Upper lobe of right lung (tissue), 1 donor: ENCODE data around the gene ALDH9A1. TPM values are rescaled to one million over a fixed set of nuclear protein-coding genes. Genes with fewer than 3 reads are reported as not detected.
"Not testable (repeated sequence)": the region's sequence is repeated elsewhere in the genome, so short reads cannot be mapped to it uniquely, and the experiment has no call there.

ENCODE experiments used
- ATAC-seq: fragments of 200-7000 bp; cut with Tn5 transposase; one replicate; pipeline ENCODE4 v1.9.1; 2020; ENCODE audit warnings: mild to moderate bottlenecking, moderate library complexity
- DNase-seq: peaks from one replicate; pipeline ENCODE4 v3.0.0-alpha.2; 2020
- H3K27ac ChIP-seq: fragments of 200-600 bp; one replicate; pipeline ENCODE4 v1.8.0; 2022
- H3K27me3 ChIP-seq: fragments of 200-600 bp; one replicate; pipeline ENCODE4 v1.8.0; 2022; ENCODE audit warnings: mild to moderate bottlenecking
- H3K36me3 ChIP-seq: fragments of 200-600 bp; one replicate; pipeline ENCODE4 v1.8.0; 2022
- H3K4me1 ChIP-seq: fragments of 200-600 bp; one replicate; pipeline ENCODE4 v1.8.0; 2022
- H3K4me3 ChIP-seq: fragments of 200-600 bp; one replicate; pipeline ENCODE4 v1.8.0; 2022; ENCODE audit warnings: mild to moderate bottlenecking
- H3K9me3 ChIP-seq: fragments of 200-600 bp; one replicate; pipeline ENCODE4 v1.8.0; 2022
- CTCF ChIP-seq: fragments of 200-600 bp; IDR thresholded peaks from one replicate; pipeline ENCODE4 v1.8.0; 2022; ENCODE audit warnings: antibody characterized with exemption
- intact Hi-C: fragments of 100-400 bp; cut with DNase I; formaldehyde crosslinking; loops from one replicate; pipeline ENCODE4 v1.11.0; 2022
- total RNA-seq: library from RNA; stranded (reverse); fragmentation: NEBNext Ultra II Directional; extraction: Animal tissue kit (Norgen Biotek cat#: 25700); gene quantifications from one replicate; pipeline ENCODE4 v1.2.1, GENCODE V29; 2021
- donor health status: DM: no; HTN: yes; CAD: no; lungs with severe emphysema.

Gene ALDH9A1
- total RNA-seq, 1 donor from 2014 or later, result 68.5 TPM

GRCh38 chr1:165683848-165684485 lies 14.4 kb downstream of the ALDH9A1 start:
- no peaks in the 10 kb centered on the region for H3K9me3 ChIP-seq

GRCh38 chr1:165680773-165681172 lies 17.6 kb downstream of the ALDH9A1 start:
- ATAC-seq, intact Hi-C loops: not testable (repeated sequence)
- H3K36me3 ChIP-seq, result peaks cover 76% of the 10 kb centered on the region

More at GRCh38 chr1:165683848-165684485, 14.4 kb downstream of the ALDH9A1 start:
- no peak for TF ChIP-seq CTCF
- no peaks in the 10 kb centered on the region for H3K27me3 ChIP-seq
- intact Hi-C loops, result no loop called here
- H3K36me3 ChIP-seq, result peaks cover 52% of the 10 kb centered on the region
- ATAC-seq (no peak), DNase-seq (no peak)
- H3K4me3 ChIP-seq, result no peak overlapping the region
- no peak overlapping the region for H3K27ac ChIP-seq
- peaks cover 9% of the 10 kb centered on the region for H3K4me1 ChIP-seq

GRCh38 chr1:165680303-165680702 lies 18.1 kb downstream of the ALDH9A1 start:
- no peak for DNase-seq
- intact Hi-C loops, result no loop called here
- no peak for ATAC-seq
- Histone ChIP-seq H3K9me3 (no peaks in the 10 kb centered on the region), H3K4me3 (no peak overlapping the region), H3K27ac (no peak overlapping the region), H3K4me1 (peaks cover 9% of the 10 kb centered on the region), H3K36me3 (peaks cover 81% of the 10 kb centered on the region), H3K27me3 (no peaks in the 10 kb centered on the region)
- TF ChIP-seq CTCF, result no peak

More at GRCh38 chr1:165680773-165681172, 17.6 kb downstream of the ALDH9A1 start:
- not testable (repeated sequence) for H3K27ac ChIP-seq, H3K9me3 ChIP-seq, H3K27me3 ChIP-seq, H3K4me3 ChIP-seq, H3K4me1 ChIP-seq, DNase-seq

- Histone ChIP-seq H3K4me1 (peaks cover 4% of the 10 kb centered on the region), H3K27me3 (no peaks in the 10 kb centered on the region), H3K27ac (no peak overlapping the region), H3K36me3 (peaks cover 85% of the 10 kb centered on the region), H3K9me3 (no peaks in the 10 kb centered on the region), H3K4me3 (no peak overlapping the region)
- no peak for DNase-seq
- no peak for ATAC-seq
- intact Hi-C loops, result no loop called here
- TF ChIP-seq CTCF, result no peak
Measured at GRCh38 chr1:165679282-165680036, 18.9 kb downstream of the ALDH9A1 start.

GRCh38 chr1:165678509-165678908 lies 19.9 kb downstream of the ALDH9A1 start:
- no peak for TF ChIP-seq CTCF
- H3K36me3 ChIP-seq, result peaks cover 85% of the 10 kb centered on the region
- no peak overlapping the region for H3K4me3 ChIP-seq
- H3K27me3 ChIP-seq, result no peaks in the 10 kb centered on the region
- DNase-seq (no peak), ATAC-seq (no peak)
- H3K4me1 ChIP-seq, result no peaks in the 10 kb centered on the region
- no peak overlapping the region for H3K27ac ChIP-seq
- intact Hi-C loops, result no loop called here
- no peaks in the 10 kb centered on the region for H3K9me3 ChIP-seq

- no peak for TF ChIP-seq CTCF
- DNase-seq (no peak), ATAC-seq (no peak)
- Histone ChIP-seq H3K4me1 (no peaks in the 10 kb centered on the region), H3K27me3 (no peaks in the 10 kb centered on the region), H3K36me3 (peaks cover 69% of the 10 kb centered on the region), H3K27ac (no peak overlapping the region), H3K9me3 (no peaks in the 10 kb centered on the region), H3K4me3 (no peak overlapping the region)
- intact Hi-C loops, result no loop called here
Measured at GRCh38 chr1:165675794-165676193, 22.6 kb downstream of the ALDH9A1 start.
